Stimulated activated CD4-positive, alpha-beta T cell treated with anti-CD3 and anti-CD28 coated beads, Interleukin-12 subunit alpha, Interleukin-12 subunit beta, amount 100 ng/mL, for 48 hours (primary cell): Measurements from ENCODE around the gene ACSL1.

Experiments used
- DNase-seq, 3 donors: peaks; one replicate each; pipeline ENCODE4 v3.0.0-alpha.2; 2020; ENCODE audit warnings: low read depth in 2 of 3, low spot score in 1 of 3

ACSL1 gene

GRCh38 chr4:184812651-184813181 is 13.1 kb downstream of the ACSL1 start:
- no peak for DNase-seq

- DNase-seq: no peak
These were observed 13.6 kb downstream of the ACSL1 start for GRCh38 chr4:184812199-184812542.

DNA sequence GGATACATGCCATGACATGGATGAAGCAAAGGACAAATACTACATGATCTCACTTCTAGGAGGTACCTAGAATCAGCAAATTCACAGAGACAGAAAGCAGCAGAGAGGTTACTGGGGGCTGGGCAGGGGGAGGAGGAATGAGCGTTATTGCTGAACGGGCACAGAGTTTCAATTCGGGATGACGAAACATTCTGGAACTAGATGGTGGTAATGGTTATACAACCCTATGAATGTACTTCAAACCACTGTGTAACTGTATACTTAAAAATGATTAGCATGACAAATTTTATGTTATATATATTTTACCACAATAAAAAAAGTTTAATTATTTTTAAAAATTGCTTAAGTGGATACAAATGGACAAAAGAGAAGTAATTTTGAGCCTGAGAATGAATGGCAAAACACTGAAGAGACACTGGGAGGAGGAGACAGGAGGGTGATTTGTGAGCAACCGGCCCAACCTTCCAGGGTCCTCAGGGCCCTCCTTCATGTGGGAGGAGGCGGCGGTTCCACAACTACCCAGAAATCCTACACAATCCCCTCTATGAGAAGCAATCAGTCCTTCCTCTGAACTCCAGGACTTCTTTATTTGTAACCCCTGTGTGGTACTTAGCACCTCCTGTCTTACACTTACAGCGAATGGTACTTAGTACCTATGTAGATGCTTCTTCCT is 14.1 kb downstream of the ACSL1 start:
- no peak for DNase-seq

DNA sequence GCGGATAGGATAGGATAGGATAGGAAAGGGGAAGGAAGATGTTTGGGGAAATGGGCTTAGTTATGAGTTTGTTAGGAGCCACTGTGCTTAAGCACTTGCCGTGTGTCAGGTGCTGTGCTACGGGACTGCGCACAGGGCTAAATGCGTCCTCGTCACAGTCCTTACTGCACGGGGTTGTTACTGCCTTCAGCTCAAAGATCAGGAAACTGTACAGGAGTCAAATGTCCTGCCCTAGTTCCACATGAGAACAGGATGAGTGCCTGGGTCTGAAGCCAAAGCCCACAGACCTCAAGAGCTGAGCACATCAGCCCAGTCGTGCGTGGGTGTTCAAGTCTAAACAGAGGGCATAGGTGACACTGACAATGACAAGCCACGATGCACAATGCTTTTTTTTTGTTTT is 15.0 kb downstream of the ACSL1 start:
- DNase-seq: no peak

- no peak for DNase-seq
These were observed 17.1 kb downstream of the ACSL1 start for GRCh38 chr4:184808713-184809050.

- no peak for DNase-seq
These were observed 17.7 kb downstream of the ACSL1 start for GRCh38 chr4:184807797-184808712.

- no peak for DNase-seq
These were observed 18.5 kb downstream of the ACSL1 start for GRCh38 chr4:184807256-184807655.

DNA sequence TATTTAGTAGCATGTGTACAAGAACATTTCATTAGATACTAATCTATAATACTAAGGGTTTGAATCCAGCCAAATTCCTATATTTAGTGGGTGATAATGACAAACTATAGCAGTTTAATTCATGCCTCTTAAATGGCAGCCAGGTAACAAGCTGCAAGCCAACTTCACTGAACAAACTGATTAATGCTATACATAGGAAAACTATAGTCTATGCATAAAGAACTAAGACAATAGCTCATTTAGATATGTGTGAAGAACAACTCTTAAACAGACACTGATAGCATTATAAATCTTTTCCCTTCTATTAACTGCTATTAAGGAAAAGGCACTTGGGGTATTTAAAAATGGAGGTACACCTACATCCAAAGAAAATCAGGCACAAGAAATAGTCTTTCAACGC is 19.1 kb downstream of the ACSL1 start:
- DNase-seq: no peak

GRCh38 chr4:184806229-184806550 is 19.6 kb downstream of the ACSL1 start:
- DNase-seq: no peak

- DNase-seq: no peak
These were observed 20.1 kb downstream of the ACSL1 start for GRCh38 chr4:184805462-184806228.

GRCh38 chr4:184804621-184805020 is 21.1 kb downstream of the ACSL1 start:
- no peak for DNase-seq

- no peak for DNase-seq
These were observed 21.9 kb downstream of the ACSL1 start for GRCh38 chr4:184803874-184804273.

DNA sequence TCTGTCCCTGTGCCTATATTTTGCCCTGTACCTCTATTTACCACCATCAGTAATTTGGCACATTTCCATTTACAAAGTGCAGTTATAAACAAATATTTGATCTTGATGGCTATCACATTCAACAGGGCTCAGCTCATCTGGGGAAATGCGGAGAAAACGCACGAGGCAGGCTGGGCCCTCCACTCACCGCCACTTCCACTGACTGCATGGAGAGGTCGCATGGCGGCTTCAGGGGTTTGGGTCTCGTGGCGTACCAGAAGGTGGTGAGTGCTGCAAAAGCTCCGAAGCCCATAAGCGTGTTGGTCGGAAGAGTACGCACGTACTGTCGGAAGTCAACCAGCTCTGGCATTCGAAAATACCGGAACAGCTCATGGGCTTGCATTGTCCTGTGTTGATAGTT is 22.6 kb downstream of the ACSL1 start:
- no peak for DNase-seq

- no peak for DNase-seq
These were observed 23.1 kb downstream of the ACSL1 start for GRCh38 chr4:184802697-184803015.

- no peak for DNase-seq
These were observed 23.7 kb downstream of the ACSL1 start for GRCh38 chr4:184801781-184802696.

DNA sequence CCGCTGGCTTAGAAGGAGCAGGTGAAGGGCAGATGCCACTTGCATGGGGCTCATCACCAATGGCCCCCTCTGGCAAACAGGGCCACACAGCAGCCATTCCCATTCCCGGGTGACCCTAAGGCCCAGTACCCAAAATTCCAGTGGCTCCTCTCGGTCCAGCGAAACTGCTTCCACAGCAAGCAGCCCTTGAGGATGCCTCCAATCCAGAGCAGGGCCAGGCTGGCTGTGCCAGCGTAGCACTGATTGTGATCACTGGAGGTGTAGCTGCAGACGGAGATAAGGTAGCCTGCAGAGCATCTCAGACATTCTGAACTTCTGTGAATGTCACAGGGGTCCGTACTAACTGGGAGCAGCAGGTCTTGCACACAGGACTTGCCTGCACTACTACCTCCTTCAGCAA is 27.3 kb downstream of the ACSL1 start:
- DNase-seq: no peak

- no peak for DNase-seq
These were observed 28.9 kb downstream of the ACSL1 start for GRCh38 chr4:184796906-184797305.

DNA sequence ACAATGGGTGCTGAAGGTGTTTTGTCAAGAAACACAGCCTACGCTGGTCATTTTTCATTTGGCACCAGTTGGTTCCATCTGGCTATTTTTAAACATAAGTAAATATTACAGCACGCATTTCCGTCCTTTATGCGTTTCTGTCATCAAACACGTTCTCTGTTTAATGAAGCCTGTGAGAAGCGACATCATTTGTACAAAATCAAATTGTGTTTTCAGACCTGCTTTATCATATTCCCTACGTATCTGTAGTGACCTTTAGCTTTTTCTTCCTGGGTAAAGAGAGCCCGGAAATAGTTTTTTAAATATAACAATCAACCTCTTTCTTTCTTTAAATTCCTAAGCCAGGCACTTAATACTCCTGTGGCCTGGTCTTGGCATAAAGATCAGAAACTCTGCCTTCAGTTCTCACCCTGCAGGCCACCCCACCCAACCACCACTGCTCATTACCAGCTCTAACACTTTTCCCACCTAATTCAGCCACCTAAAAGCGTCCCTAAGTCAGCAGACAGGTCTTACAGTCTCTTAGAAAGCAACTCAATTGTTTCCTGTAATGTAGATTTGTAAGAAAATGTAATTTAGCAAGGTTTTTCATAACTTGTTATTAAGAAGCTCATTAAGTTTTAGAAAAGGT is 30.4 kb downstream of the ACSL1 start:
- no peak for DNase-seq

DNA sequence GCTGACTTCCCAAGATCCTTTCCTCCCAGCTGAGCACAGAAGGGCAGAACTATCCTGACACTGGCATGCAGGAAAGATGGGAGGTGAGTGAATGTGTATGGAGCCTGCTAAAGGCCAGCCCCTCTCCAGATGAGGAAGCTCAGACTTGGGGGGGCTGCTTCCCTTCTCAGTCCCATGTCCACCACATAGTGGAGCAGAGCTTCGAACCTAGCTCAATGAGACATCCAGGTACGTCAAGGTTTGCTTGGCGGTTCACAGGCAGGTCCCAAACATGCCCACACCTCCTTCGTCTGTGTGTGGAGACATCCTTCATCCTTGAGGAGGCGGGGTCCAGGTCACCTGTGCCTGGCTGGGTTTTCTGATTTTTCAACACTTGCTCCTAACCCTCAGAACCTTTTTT is 31.3 kb downstream of the ACSL1 start:
- DNase-seq: no peak

DNA sequence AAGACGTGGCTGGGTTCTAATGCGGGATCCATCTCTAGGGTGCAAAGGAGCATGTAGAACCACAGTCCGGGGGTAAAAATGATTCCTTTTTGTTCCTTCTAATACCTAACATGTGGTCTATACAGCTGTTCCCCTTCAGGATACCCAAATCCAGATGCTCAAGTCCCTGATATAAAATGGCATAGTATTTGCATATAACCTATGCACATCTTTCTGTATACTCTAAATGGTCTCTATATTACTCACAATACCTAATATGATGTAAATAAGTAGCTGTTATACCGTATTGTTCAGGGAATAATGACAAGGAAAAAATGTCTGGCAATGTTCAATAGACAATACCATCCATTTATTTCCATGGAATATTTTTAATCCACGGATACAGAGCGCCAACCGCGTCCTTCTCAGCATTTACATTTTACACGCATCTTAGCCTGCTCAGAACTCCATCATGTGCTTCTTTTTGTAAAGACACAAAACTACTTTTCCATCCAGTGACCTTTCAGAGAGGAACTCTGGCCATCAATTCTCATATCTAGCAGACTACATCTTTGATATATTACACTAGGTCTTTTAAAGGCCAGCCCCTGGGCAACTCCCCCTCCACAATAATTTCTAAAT is 31.9 kb downstream of the ACSL1 start:
- no peak for DNase-seq
